IMR-90 (cell line): ENCODE measurements around the gene IGFBP7. TPM values are rescaled to one million over a fixed set of nuclear protein-coding genes. Genes with fewer than 3 reads are reported as not detected.

Experiments
- ATAC-seq: fragments of 200-7000 bp; cut with Tn5 transposase; 2 replicates; pipeline ENCODE4 v1.9.1; 2020; ENCODE audit warnings: low read depth, mild to moderate bottlenecking, moderate library complexity
- BruUV-seq: library from RNA; stranded (reverse); fragments of 400-500 nt; replicated peaks from 2 replicates; lab custom pipeline; 2021; lab: Mats Ljungman, UMichigan
- CTCF ChIA-PET: fragments of 300-600 bp; formaldehyde crosslinking; extraction: SDS; loops from one replicate; lab custom pipeline; 2021; ENCODE audit warnings: antibody characterized with exemption; lab: Yijun Ruan, JAX
- POLR2A ChIA-PET: fragments of 300-600 bp; sonication (Branson Sonifier 250); formaldehyde crosslinking; loops from one replicate; lab custom pipeline; 2022; ENCODE audit warnings: antibody characterized with exemption; ENCODE audit not compliant: unreplicated experiment; lab: Charles Lee
- DNase-seq: peaks from one replicate; pipeline ENCODE4 v3.0.0; 2013
- H2AFZ ChIP-seq: replicated peaks from 2 replicates; pipeline ENCODE3; 2013; ENCODE audit warnings: low read length, mild to moderate bottlenecking; ENCODE audit not compliant: poor library complexity
- H2AK5ac ChIP-seq: 2 replicates; pipeline ENCODE4 v1.6.1; 2013; ENCODE audit warnings: low read depth, low read length, inconsistent platforms
- H2AK9ac ChIP-seq: replicated peaks from 2 replicates; pipeline ENCODE3; 2013; ENCODE audit warnings: mild to moderate bottlenecking, low read depth, low read length, moderate library complexity; ENCODE audit not compliant: poor library complexity
- H2BK120ac ChIP-seq: 2 replicates; pipeline ENCODE4 v1.6.1; 2013; ENCODE audit warnings: low read depth, low read length, inconsistent platforms
- H2BK15ac ChIP-seq: 3 replicates; pipeline ENCODE4 v1.6.1; 2013; ENCODE audit warnings: low read depth, low read length, inconsistent platforms
- H2BK20ac ChIP-seq: 2 replicates; pipeline ENCODE4 v1.6.1; 2013; ENCODE audit warnings: low read depth, mild to moderate bottlenecking, inconsistent platforms, low read length, moderate library complexity
- H2BK5ac ChIP-seq: 2 replicates; pipeline ENCODE4 v1.6.1; 2013; ENCODE audit warnings: mild to moderate bottlenecking, low read depth, low read length, inconsistent platforms; ENCODE audit not compliant: poor library complexity, severe bottlenecking
- H3K14ac ChIP-seq: replicated peaks from 2 replicates; pipeline ENCODE4 v1.6.1; 2013; ENCODE audit warnings: low read depth, low read length, inconsistent platforms
- H3K18ac ChIP-seq: 2 replicates; pipeline ENCODE4 v1.6.1; 2013; ENCODE audit warnings: low read depth, low read length, control low read depth
- H3K23ac ChIP-seq: 2 replicates; pipeline ENCODE4 v1.6.1; 2013; ENCODE audit warnings: low read depth, low read length, inconsistent platforms
- H3K27ac ChIP-seq: 2 replicates; pipeline ENCODE4 v1.5.1; 2013; ENCODE audit warnings: mild to moderate bottlenecking, control low read depth, low read length; ENCODE audit not compliant: insufficient read depth
- H3K27me3 ChIP-seq: 2 replicates; pipeline ENCODE4 v1.6.1; 2013; ENCODE audit warnings: low read length; ENCODE audit not compliant: control insufficient read depth, insufficient read depth
- H3K36me3 ChIP-seq: 2 replicates; pipeline ENCODE4 v1.6.1; 2013; ENCODE audit warnings: low read length, mixed read lengths; ENCODE audit not compliant: control insufficient read depth, insufficient read depth
- H3K4ac ChIP-seq: 2 replicates; pipeline ENCODE4 v1.6.1; 2013; ENCODE audit warnings: low read depth, low read length, inconsistent platforms
- H3K4me1 ChIP-seq: 2 replicates; pipeline ENCODE4 v1.6.1; 2013; ENCODE audit warnings: low read length, mixed read lengths; ENCODE audit not compliant: control insufficient read depth, insufficient read depth
- H3K4me2 ChIP-seq: 2 replicates; pipeline ENCODE4 v1.6.1; 2013; ENCODE audit warnings: low read depth, mild to moderate bottlenecking, control low read depth, low read length, moderate library complexity
- H3K4me3 ChIP-seq: 2 replicates; pipeline ENCODE4 v1.5.1; 2013; ENCODE audit warnings: low read depth, mild to moderate bottlenecking, control low read depth, low read length, moderate library complexity; ENCODE audit not compliant: insufficient read depth
- H3K56ac ChIP-seq: 2 replicates; pipeline ENCODE4 v1.6.1; 2013; ENCODE audit warnings: low read length, inconsistent platforms; ENCODE audit not compliant: insufficient read depth; ENCODE audit errors: extremely low read depth
- H3K79me1 ChIP-seq, 2 experiments: 2 replicates each; pipeline ENCODE4 v1.6.1; 2013; ENCODE audit warnings: low read length in 2 of 2, inconsistent platforms in 1 of 2, low read depth in 1 of 2
- H3K9ac ChIP-seq: 2 replicates; pipeline ENCODE4 v1.6.1; 2013; ENCODE audit warnings: low read depth, low read length, control low read depth
- H3K9me1 ChIP-seq: 2 replicates; pipeline ENCODE4 v1.6.1; 2013; ENCODE audit warnings: low read length, inconsistent platforms; ENCODE audit not compliant: insufficient read depth
- H3K9me3 ChIP-seq: 2 replicates; pipeline ENCODE4 v1.6.1; 2013; ENCODE audit warnings: low read length; ENCODE audit not compliant: control insufficient read depth, insufficient read depth
- H4K20me1 ChIP-seq: 2 replicates; pipeline ENCODE4 v1.6.1; 2013; ENCODE audit warnings: low read length, inconsistent platforms; ENCODE audit not compliant: insufficient read depth
- H4K5ac ChIP-seq: 2 replicates; pipeline ENCODE4 v1.6.1; 2013; ENCODE audit warnings: mild to moderate bottlenecking, low read depth, low read length, control low read depth
- H4K8ac ChIP-seq, 2 experiments: 2 replicates each; pipeline ENCODE4 v1.6.1; 2013; ENCODE audit warnings: low read depth in 2 of 2, low read length in 2 of 2, control low read depth in 1 of 2, inconsistent platforms in 1 of 2
- H4K91ac ChIP-seq: 2 replicates; pipeline ENCODE4 v1.6.1; 2013; ENCODE audit warnings: low read depth, low read length, inconsistent platforms; ENCODE audit not compliant: insufficient read depth
- BHLHE40 ChIP-seq: fragments of 150-350 bp; IDR thresholded peaks from 2 replicates; pipeline ENCODE4 v1.6.1; 2016; ENCODE audit warnings: mild to moderate bottlenecking, low read depth, low read length
- CHD1 ChIP-seq: IDR thresholded peaks from 2 replicates; pipeline ENCODE4 v1.6.1; 2012; ENCODE audit warnings: low read depth, low read length, improper control_type of control experiment
- FOS ChIP-seq: fragments of 150-350 bp; IDR thresholded peaks from 2 replicates; pipeline ENCODE4 v1.6.1; 2016; ENCODE audit warnings: low read depth, low read length
- MAFK ChIP-seq: IDR thresholded peaks from 2 replicates; pipeline ENCODE4 v1.6.1; 2012; ENCODE audit warnings: low read depth, low read length, improper control_type of control experiment
- MAZ ChIP-seq: IDR thresholded peaks from 2 replicates; pipeline ENCODE4 v1.6.1; 2012; ENCODE audit warnings: low read depth, mild to moderate bottlenecking, low read length, improper control_type of control experiment, moderate library complexity, borderline replicate concordance
- MXI1 ChIP-seq: IDR thresholded peaks from 2 replicates; pipeline ENCODE4 v1.6.1; 2012; ENCODE audit warnings: low read depth, mild to moderate bottlenecking, low read length, moderate library complexity, borderline replicate concordance
- NFE2L2 ChIP-seq: fragments of 150-350 bp; IDR thresholded peaks from 2 replicates; pipeline ENCODE4 v1.6.1; 2016; ENCODE audit warnings: low read depth, mild to moderate bottlenecking, low read length
- POLR2A ChIP-seq: IDR thresholded peaks from 2 replicates; pipeline ENCODE4 v1.6.1; 2012; ENCODE audit warnings: mild to moderate bottlenecking, low read depth, low read length
- RAD21 ChIP-seq: IDR thresholded peaks from 2 replicates; pipeline ENCODE4 v1.6.1; 2012; ENCODE audit warnings: low read length, improper control_type of control experiment
- RCOR1 ChIP-seq: IDR thresholded peaks from 2 replicates; pipeline ENCODE4 v1.6.1; 2012; ENCODE audit warnings: mild to moderate bottlenecking, low read length, improper control_type of control experiment; ENCODE audit not compliant: insufficient replicate concordance
- RFX5 ChIP-seq: IDR thresholded peaks from 2 replicates; pipeline ENCODE4 v1.8.0; 2012; ENCODE audit warnings: low read depth, mild to moderate bottlenecking, low read length, moderate library complexity
- SMC3 ChIP-seq: fragments of 150-350 bp; IDR thresholded peaks from 2 replicates; pipeline ENCODE4 v1.6.1; 2016; ENCODE audit warnings: low read depth, mild to moderate bottlenecking, antibody characterized with exemption, low read length, moderate library complexity
- WGBS, 2 experiments: methylation state at CpG; one replicate each; pipeline versions ENCODE4 v1.1.5 to v1.1.7; 2013; ENCODE audit warnings: missing lambda C conversion rate in 2 of 2; ENCODE audit not compliant: insufficient read length in 1 of 2; ENCODE audit errors: extremely low coverage in 2 of 2; 5-methylcytosine and 5-hydroxymethylcytosine counted together
- dilution Hi-C: fragments of 300-500 bp; cut with HindIII; formaldehyde crosslinking; loops from one replicate; pipeline ENCODE4 v1.14.3; 2018; ENCODE audit warnings: low sequenced_read_pairs; ENCODE audit not compliant: unreplicated experiment
- in situ Hi-C: fragments of 300-500 bp; cut with MboI; formaldehyde crosslinking; loops from 3 replicates; pipeline ENCODE4 v1.14.3; 2019; ENCODE audit warnings: low sequenced_read_pairs, inconsistent platforms, mixed read lengths
- intact Hi-C: fragments of 100-400 bp; cut with micrococcal nuclease; formaldehyde crosslinking; loops from 2 replicates; pipeline ENCODE4 v1.10.0; 2022
- polyA plus RNA-seq, 3 experiments: library from polyadenylated mRNA; depleted of rRNA; stranded (reverse); fragments of >200 nt; gene quantifications; 2 replicates each; pipeline ENCODE4 v1.2.3, GENCODE V29; 2012; ENCODE audit warnings: low replicate concordance in 1 of 3
- total RNA-seq: library from RNA; depleted of rRNA; stranded (reverse); fragments of >200 nt; gene quantifications from 2 replicates; pipeline ENCODE4 v1.2.3, GENCODE V29; 2012
- TF ChIP-seq, protein P1 (sequence below): fragments of 150-350 bp; IDR thresholded peaks from 2 replicates; pipeline ENCODE4 v1.6.1; 2016; ENCODE audit warnings: low read depth, mild to moderate bottlenecking, low read length, moderate library complexity, borderline replicate concordance
- TF ChIP-seq, protein P2 (sequence below): conservative IDR thresholded peaks from 2 replicates; pipeline ENCODE4 v1.5.1; 2012; ENCODE audit warnings: mild to moderate bottlenecking, low read depth, low read length, improper control_type of control experiment

Gene IGFBP7
- total and polyA plus RNA-seq, 2 of the 4 experiments (the other 2 are of a cell fraction), result 33.2 to 267 TPM

DNA sequence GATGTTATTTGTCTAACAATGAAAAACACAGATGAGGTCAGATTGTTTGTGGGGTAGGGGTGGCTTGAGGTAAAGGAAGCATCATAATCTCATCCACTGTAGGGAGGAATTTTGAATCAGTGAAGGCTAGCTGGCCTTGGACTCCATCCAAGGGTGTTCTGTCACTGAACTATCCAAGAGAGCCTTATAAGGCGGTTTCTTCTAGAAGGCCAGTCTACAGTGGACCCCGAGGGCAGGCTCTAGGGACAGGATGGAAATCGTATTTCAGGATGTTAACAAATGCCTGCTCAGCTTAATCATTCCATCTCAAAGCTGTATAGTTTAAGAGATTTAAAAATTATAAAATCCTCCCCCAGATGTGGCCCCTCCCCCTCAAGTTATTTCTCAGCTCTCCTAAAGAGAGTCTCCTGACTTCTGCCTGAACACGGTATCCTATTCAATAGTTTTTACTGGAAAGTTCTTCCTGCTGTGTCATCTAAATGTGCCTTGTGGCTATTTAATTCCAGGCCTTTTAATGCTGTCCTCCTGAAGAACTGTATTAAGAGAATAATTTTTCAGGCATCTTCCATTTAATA, 8.0 kb downstream of the IGFBP7 start:
- peaks cover 21% of the 10 kb centered on the region for H3K9me1 ChIP-seq
- ChIA-PET CTCF (interaction anchor here (1.2 to 1.9 kb wide), 3 partner anchors 19 to 65 kb away, joined by 3 to 7 read pairs (median 4); no protein-coding TSS in a partner anchor), POLR2A (interaction anchor here (1.0 kb wide), 1 partner anchor 9 kb away, joined by 3 read pairs; the partner anchor contains the start of gene IGFBP7)
- 0 out of 2 replicates have a peak overlapping the region, but pooled peaks have one; percentile 90 for H4K91ac ChIP-seq
- no peak overlapping the region for H3K4me3 ChIP-seq
- no peaks in the 10 kb centered on the region for H3K9me3 ChIP-seq
- peak overlapping the region; percentile 3; the same call in 1 of the 2 replicates for H3K23ac ChIP-seq
- H2AK9ac ChIP-seq, result no peak overlapping the region
- peak overlapping the region; percentile 4; the same call in 1 of the 2 replicates for H3K27ac ChIP-seq
- in situ Hi-C loops, result no loop called here
- peak overlapping the region; percentile 87 for H3K56ac ChIP-seq
- H2AFZ ChIP-seq, result no peak overlapping the region
- dilution Hi-C loops, result no loop called here
- DNase-seq (peak; percentile 88), ATAC-seq (peak; percentile 67)
- H4K20me1 ChIP-seq, result peaks cover 15% of the 10 kb centered on the region; the same call in 1 of the 2 replicates
- H3K4me1 ChIP-seq, result peaks cover 35% of the 10 kb centered on the region
- peaks cover 8 to 76% of the 10 kb centered on the region in 2 experiments; a peak in 3 of 4 replicates for H3K79me1 ChIP-seq
- H3K4ac ChIP-seq, result peak overlapping the region; percentile 87
- H3K4me2 ChIP-seq, result peak overlapping the region; percentile 19; the same call in 1 of the 2 replicates
- no peak overlapping the region for H3K9ac ChIP-seq
- BruUV-seq, result no TSS peak
- peak overlapping the region; percentile 63 to 64 for H4K8ac ChIP-seq
- no peaks in the 10 kb centered on the region for H3K27me3 ChIP-seq
- peak overlapping the region; percentile 62; the same call in 1 of the 2 replicates for H2BK20ac ChIP-seq
- peak overlapping the region; percentile 51 for H3K14ac ChIP-seq
- no peak overlapping the region for H2AK5ac ChIP-seq
- peak overlapping the region; percentile 42; the same call in 1 of the 2 replicates for H3K18ac ChIP-seq
- H2BK120ac ChIP-seq, result peak overlapping the region; percentile 88
- 100% methylated on average over 1 of the region's 4 CpGs; no CpG with 5 or more reads in 1 of the 2 experiments for WGBS, 2 experiments
- H2BK15ac ChIP-seq, result peak overlapping the region; percentile 97; the same call in 1 of the 3 replicates
- H4K5ac ChIP-seq, result no peak overlapping the region
- peak overlapping the region; percentile 81 for H2BK5ac ChIP-seq
- intact Hi-C loops, result loop anchor here (2.0 to 5.0 kb wide), 3 partner anchors 21 to 125 kb away; partner anchors contain the start of genes NOA1 and POLR2B
- H3K36me3 ChIP-seq, result no peaks in the 10 kb centered on the region; the same call in 1 of the 2 replicates
- no peak for TF ChIP-seq RAD21
- TF ChIP-seq, protein P1, sequence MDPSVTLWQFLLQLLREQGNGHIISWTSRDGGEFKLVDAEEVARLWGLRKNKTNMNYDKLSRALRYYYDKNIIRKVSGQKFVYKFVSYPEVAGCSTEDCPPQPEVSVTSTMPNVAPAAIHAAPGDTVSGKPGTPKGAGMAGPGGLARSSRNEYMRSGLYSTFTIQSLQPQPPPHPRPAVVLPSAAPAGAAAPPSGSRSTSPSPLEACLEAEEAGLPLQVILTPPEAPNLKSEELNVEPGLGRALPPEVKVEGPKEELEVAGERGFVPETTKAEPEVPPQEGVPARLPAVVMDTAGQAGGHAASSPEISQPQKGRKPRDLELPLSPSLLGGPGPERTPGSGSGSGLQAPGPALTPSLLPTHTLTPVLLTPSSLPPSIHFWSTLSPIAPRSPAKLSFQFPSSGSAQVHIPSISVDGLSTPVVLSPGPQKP, result no peak
- TF ChIP-seq NFE2L2, result 0 out of 2 replicates have a peak, but pooled peaks have one; percentile 13
- no peak for TF ChIP-seq RFX5
- TF ChIP-seq POLR2A, result no peak
- TF ChIP-seq MAZ, result no peak
- 0 out of 2 replicates have a peak, but pooled peaks have one; percentile 7 for TF ChIP-seq BHLHE40
- TF ChIP-seq MAFK, result peak; percentile 67
- TF ChIP-seq RCOR1, result no peak
- TF ChIP-seq SMC3, result no peak
- TF ChIP-seq FOS, result no peak
- no peak for TF ChIP-seq CHD1
- TF ChIP-seq, protein P2, sequence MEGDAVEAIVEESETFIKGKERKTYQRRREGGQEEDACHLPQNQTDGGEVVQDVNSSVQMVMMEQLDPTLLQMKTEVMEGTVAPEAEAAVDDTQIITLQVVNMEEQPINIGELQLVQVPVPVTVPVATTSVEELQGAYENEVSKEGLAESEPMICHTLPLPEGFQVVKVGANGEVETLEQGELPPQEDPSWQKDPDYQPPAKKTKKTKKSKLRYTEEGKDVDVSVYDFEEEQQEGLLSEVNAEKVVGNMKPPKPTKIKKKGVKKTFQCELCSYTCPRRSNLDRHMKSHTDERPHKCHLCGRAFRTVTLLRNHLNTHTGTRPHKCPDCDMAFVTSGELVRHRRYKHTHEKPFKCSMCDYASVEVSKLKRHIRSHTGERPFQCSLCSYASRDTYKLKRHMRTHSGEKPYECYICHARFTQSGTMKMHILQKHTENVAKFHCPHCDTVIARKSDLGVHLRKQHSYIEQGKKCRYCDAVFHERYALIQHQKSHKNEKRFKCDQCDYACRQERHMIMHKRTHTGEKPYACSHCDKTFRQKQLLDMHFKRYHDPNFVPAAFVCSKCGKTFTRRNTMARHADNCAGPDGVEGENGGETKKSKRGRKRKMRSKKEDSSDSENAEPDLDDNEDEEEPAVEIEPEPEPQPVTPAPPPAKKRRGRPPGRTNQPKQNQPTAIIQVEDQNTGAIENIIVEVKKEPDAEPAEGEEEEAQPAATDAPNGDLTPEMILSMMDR, result no peak
- TF ChIP-seq MXI1, result no peak
